Measurements from ENCODE around the gene GAL3ST3.

DNA sequence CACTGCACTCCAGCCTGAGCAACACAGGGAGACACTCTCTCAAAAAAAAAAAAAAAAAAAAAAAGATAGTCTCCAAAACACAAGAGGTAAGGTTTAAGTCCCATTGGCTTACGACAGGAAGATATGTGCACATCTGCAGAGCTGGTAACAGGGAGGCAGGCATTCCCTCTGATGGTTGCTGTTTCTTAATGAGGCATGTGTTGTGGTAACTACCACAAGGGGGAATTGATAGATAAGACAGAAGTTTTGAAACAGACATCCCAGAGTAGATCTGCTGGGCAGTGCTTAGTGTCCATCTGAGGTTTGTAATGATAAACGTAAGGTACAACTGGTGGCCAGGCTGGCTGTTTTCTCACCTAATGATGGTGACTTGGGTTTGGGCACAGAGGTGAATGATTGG is 51.7 kb downstream of the GAL3ST3 start:
- TF ChIP-seq CTCF (IDR thresholded peaks at IDR 0.05; ENCODE audit: insufficient read depth, low read length) (no peak), GABPA (IDR thresholded peaks at IDR 0.05; ENCODE audit: low read depth) (no peak)
- TF ChIP-seq, protein P1, sequence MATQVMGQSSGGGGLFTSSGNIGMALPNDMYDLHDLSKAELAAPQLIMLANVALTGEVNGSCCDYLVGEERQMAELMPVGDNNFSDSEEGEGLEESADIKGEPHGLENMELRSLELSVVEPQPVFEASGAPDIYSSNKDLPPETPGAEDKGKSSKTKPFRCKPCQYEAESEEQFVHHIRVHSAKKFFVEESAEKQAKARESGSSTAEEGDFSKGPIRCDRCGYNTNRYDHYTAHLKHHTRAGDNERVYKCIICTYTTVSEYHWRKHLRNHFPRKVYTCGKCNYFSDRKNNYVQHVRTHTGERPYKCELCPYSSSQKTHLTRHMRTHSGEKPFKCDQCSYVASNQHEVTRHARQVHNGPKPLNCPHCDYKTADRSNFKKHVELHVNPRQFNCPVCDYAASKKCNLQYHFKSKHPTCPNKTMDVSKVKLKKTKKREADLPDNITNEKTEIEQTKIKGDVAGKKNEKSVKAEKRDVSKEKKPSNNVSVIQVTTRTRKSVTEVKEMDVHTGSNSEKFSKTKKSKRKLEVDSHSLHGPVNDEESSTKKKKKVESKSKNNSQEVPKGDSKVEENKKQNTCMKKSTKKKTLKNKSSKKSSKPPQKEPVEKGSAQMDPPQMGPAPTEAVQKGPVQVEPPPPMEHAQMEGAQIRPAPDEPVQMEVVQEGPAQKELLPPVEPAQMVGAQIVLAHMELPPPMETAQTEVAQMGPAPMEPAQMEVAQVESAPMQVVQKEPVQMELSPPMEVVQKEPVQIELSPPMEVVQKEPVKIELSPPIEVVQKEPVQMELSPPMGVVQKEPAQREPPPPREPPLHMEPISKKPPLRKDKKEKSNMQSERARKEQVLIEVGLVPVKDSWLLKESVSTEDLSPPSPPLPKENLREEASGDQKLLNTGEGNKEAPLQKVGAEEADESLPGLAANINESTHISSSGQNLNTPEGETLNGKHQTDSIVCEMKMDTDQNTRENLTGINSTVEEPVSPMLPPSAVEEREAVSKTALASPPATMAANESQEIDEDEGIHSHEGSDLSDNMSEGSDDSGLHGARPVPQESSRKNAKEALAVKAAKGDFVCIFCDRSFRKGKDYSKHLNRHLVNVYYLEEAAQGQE (IDR thresholded peaks at IDR 0.05; ENCODE audit: insufficient replicate concordance, low read depth), result no peak
